ENCODE results near the gene SULF2.

SULF2 gene

DNA sequence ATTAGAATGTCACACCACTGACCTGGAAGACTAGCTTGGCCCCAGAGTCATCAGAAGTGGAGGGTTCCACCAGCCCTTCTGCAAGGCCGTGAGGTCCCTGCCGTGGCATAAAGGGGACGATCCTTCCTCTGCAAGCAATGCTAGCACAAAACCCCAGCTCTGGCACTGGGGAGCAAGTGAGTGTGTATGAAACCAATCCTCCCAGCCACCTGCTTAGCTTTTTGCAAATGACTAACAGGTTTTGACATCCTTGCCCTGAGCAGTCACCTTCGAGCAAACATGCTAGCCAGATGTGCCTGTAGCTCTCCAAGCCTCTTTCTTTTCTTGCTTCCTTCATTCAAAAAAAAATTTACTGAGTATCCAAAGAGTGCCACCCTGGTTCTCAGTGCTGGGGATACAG lies 8.6 kb downstream of the SULF2 start:
- no peak overlapping the region for H3K4me3 ChIP-seq (replicated peaks; ENCODE audit: low read depth, low read length)
- TF ChIP-seq, protein P1, sequence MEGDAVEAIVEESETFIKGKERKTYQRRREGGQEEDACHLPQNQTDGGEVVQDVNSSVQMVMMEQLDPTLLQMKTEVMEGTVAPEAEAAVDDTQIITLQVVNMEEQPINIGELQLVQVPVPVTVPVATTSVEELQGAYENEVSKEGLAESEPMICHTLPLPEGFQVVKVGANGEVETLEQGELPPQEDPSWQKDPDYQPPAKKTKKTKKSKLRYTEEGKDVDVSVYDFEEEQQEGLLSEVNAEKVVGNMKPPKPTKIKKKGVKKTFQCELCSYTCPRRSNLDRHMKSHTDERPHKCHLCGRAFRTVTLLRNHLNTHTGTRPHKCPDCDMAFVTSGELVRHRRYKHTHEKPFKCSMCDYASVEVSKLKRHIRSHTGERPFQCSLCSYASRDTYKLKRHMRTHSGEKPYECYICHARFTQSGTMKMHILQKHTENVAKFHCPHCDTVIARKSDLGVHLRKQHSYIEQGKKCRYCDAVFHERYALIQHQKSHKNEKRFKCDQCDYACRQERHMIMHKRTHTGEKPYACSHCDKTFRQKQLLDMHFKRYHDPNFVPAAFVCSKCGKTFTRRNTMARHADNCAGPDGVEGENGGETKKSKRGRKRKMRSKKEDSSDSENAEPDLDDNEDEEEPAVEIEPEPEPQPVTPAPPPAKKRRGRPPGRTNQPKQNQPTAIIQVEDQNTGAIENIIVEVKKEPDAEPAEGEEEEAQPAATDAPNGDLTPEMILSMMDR (IDR thresholded peaks at IDR 0.05; ENCODE audit: low read depth, low read length, missing control alignments): no peak
- no peak for DNase-seq (ENCODE audit: extremely low read depth, low read depth)

DNA sequence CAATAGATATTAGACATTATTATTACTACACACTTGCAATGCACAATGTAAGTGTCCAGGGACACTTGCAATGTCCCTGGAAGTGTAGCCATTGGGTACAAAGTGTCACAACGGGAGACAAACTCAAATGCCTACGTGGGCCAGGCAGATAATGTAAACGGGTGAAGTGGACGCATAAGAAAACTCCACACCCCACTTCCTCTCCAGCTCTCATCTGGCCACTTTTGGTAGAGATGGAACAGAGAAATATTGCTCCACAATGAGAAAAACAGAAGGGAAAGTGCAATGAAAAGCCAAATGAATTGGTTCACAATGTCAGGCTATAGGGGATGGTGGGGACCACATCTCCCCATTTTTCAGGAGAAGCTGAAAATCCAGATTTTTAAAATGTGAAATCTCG lies 9.4 kb downstream of the SULF2 start:
- TF ChIP-seq, protein P1 (IDR thresholded peaks at IDR 0.05; ENCODE audit: low read depth, low read length, missing control alignments): no peak
- no peak overlapping the region for H3K4me3 ChIP-seq (replicated peaks; ENCODE audit: low read depth, low read length)
- no peak for DNase-seq (ENCODE audit: extremely low read depth, low read depth)

DNA sequence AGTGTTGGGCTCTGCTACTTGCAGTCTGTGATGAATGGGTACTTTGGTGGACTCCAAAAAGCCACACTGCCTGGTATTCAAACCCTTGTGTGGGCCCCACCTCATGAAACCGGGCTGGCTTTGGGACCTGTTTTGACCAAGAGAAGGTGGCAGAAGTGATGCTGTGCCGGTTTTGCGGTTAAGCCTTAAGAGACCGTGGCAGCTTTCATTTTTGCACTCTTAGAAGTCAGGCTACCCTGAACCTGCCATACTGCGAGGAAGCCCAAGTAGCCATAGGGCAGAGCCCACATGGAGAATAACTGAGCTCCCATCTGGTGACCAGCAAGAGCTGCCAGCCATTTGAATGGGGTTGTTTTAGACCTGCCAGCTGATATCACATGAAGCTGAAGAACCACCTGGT lies 10.2 kb downstream of the SULF2 start:
- no peak overlapping the region for H3K4me3 ChIP-seq (replicated peaks; ENCODE audit: low read depth, low read length)
- TF ChIP-seq, protein P1 (IDR thresholded peaks at IDR 0.05; ENCODE audit: low read depth, low read length, missing control alignments): no peak
- DNase-seq (ENCODE audit: extremely low read depth, low read depth): no peak

DNA sequence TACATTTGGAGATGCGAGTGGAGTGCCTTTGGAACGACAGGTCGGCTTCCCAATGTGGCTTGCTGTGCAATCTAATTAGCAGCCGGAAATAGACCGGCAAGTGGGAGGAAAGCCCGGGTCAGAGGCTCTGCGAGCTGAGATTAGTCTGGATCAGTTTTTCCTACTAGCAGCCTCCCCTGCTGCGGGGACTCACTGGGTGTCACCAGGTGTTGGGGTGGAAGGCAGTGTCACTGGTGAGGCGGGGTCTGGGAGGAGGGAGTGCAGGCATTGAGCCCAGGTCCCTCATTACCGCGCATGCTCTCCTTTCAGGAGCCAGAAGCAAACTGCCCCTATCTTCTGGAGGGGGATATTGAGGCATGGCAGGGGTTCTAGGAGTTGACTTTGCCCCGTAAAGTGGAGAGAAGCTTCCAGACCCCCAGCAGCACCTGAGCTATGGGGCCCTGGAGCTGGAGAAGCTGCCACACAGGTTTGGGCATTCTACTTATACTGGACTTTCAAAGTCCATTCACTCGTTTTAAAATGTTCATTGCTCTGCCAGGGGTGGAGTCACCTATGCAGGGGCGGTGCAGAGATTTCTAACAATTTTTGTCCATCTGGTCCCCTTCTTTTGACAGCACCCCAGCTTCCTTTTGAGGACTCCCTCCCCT lies 11.0 kb downstream of the SULF2 start:
- TF ChIP-seq, protein P1 (IDR thresholded peaks at IDR 0.05; ENCODE audit: low read depth, low read length, missing control alignments): no peak
- no peak overlapping the region for H3K4me3 ChIP-seq (replicated peaks; ENCODE audit: low read depth, low read length)
- DNase-seq (ENCODE audit: extremely low read depth, low read depth): no peak

DNA sequence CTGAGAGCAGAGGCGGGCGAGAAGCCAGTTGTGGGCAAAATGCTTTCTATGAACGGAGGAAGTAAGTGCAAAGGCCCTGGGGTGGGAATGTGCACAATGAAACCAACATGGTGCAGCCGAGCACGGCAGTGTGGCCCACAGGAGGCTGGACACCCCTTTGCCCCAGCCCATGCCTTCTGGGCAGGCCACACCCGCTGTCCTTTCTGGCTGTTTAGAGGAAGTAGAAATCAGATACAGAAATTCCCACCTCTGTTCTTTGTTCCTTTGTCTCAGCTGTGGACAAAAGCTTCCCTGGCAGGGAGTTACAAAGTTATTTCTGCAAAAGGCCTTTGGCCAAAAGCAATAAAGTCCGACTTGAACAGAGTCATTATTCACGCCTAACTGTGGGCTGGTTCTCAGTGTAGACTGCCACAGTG lies 11.9 kb downstream of the SULF2 start:
- H3K4me3 ChIP-seq (replicated peaks; ENCODE audit: low read depth, low read length): no peak overlapping the region
- TF ChIP-seq, protein P1 (IDR thresholded peaks at IDR 0.05; ENCODE audit: low read depth, low read length, missing control alignments): no peak
- DNase-seq (ENCODE audit: extremely low read depth, low read depth): no peak

DNA sequence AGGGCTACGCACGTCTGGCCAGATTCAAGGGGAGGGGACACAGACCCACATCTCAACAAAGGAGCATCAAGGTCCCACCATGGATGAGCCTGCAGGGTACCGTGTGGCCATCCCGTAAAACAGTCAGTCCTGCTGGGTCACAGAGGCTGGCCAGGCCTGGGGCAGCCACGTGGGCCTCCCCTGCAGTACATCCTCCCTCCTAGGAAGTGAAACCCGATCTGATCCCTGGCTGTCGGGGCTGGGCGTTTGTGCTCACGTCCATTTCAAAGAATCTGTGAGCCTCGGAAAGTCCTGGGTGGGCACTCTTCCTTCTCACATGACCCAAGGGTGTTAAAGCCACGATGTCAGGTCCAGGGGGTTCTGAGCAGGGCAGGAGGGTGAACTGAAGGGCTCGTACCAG lies 14.3 kb downstream of the SULF2 start:
- TF ChIP-seq, protein P1 (IDR thresholded peaks at IDR 0.05; ENCODE audit: low read depth, low read length, missing control alignments): no peak
- no peak for DNase-seq (ENCODE audit: extremely low read depth, low read depth)
- H3K4me3 ChIP-seq (replicated peaks; ENCODE audit: low read depth, low read length): no peak overlapping the region
